MCF 10A (cell line): ENCODE measurements around the gene TMEM231. TPM values are rescaled to one million over a fixed set of nuclear protein-coding genes. Genes with fewer than 3 reads are reported as not detected.

ENCODE experiments used
- BruUV-seq: library from RNA; stranded (reverse); fragments of 400-500 nt; replicated peaks from 2 replicates; lab custom pipeline; 2021; lab: Mats Ljungman, UMichigan
- CTCF ChIA-PET: fragments of 300-600 bp; sonication (Branson Sonifier 250); formaldehyde crosslinking; extraction: SDS; loops from one replicate; lab custom pipeline; 2021; ENCODE audit warnings: antibody characterized with exemption, inconsistent platforms; lab: Yijun Ruan, JAX
- POLR2A ChIA-PET: fragments of 300-600, 350-650 bp; sonication (Branson Sonifier 250); formaldehyde crosslinking; extraction: SDS; loops from one replicate; lab custom pipeline; 2020; ENCODE audit warnings: antibody characterized with exemption, inconsistent platforms; lab: Yijun Ruan, JAX
- DNase-seq: peaks from one replicate; pipeline ENCODE4 v3.0.0-alpha.2; 2018; ENCODE audit not compliant: unreplicated experiment
- H3K27ac Mint-ChIP-seq: one replicate; pipeline ENCODE4 v1.8.0; 2022; ENCODE audit warnings: mild to moderate bottlenecking, low read depth, mixed read lengths; ENCODE audit not compliant: unreplicated experiment
- H3K27me3 Mint-ChIP-seq: one replicate; pipeline ENCODE4 v1.8.0; 2022; ENCODE audit warnings: mixed read lengths; ENCODE audit not compliant: insufficient read depth, unreplicated experiment
- H3K36me3 Mint-ChIP-seq: one replicate; pipeline ENCODE4 v1.8.0; 2022; ENCODE audit warnings: mild to moderate bottlenecking, moderate library complexity, mixed read lengths; ENCODE audit not compliant: insufficient read depth, unreplicated experiment
- H3K4me1 Mint-ChIP-seq: one replicate; pipeline ENCODE4 v1.8.0; 2022; ENCODE audit warnings: mixed read lengths; ENCODE audit not compliant: insufficient read depth, unreplicated experiment
- H3K4me3 Mint-ChIP-seq: one replicate; pipeline ENCODE4 v1.8.0; 2022; ENCODE audit warnings: mild to moderate bottlenecking, moderate library complexity, mixed read lengths; ENCODE audit not compliant: unreplicated experiment
- H3K9me3 Mint-ChIP-seq: one replicate; pipeline ENCODE4 v1.8.0; 2022; ENCODE audit warnings: mixed read lengths; ENCODE audit not compliant: unreplicated experiment
- CTCF ChIP-seq: fragments of 200-600 bp; IDR thresholded peaks from one replicate; pipeline ENCODE4 v1.8.0; 2022; ENCODE audit warnings: antibody characterized with exemption, mild to moderate bottlenecking; ENCODE audit not compliant: unreplicated experiment
- intact Hi-C: fragments of 100-400 bp; cut with micrococcal nuclease; formaldehyde crosslinking; loops from 2 replicates; pipeline ENCODE4 v1.14.1; 2022
- total RNA-seq: library from RNA; stranded (reverse); gene quantifications from 2 replicates; pipeline ENCODE4 v1.2.3, GENCODE V29; 2022

TMEM231 gene
- total RNA-seq, 1 experiment from 2014 or later, result 21.1 TPM

- BruUV-seq, result no TSS peak
- TF ChIP-seq CTCF, result no peak
- ChIA-PET CTCF (interaction anchor here (1.6 kb wide), 1 partner anchor 42 kb away, joined by 11 read pairs; no protein-coding TSS in a partner anchor), POLR2A (interaction anchor here (0.9 kb wide), 1 partner anchor 12 kb away, joined by 3 read pairs; no protein-coding TSS in a partner anchor)
- Mint-ChIP-seq H3K36me3 (no peaks in the 10 kb centered on the region), H3K4me3 (no peak overlapping the region), H3K4me1 (no peaks in the 10 kb centered on the region), H3K27ac (no peak overlapping the region), H3K9me3 (no peaks in the 10 kb centered on the region), H3K27me3 (no peaks in the 10 kb centered on the region)
- intact Hi-C loops, result no loop called here
- no peak for DNase-seq
These were observed 41.8 kb downstream of the TMEM231 start for GRCh38 chr16:75514296-75514695.

- Mint-ChIP-seq H3K27ac (peak overlapping the region; percentile 95), H3K9me3 (no peaks in the 10 kb centered on the region), H3K27me3 (no peaks in the 10 kb centered on the region), H3K4me3 (peak overlapping the region; percentile 42), H3K4me1 (peaks cover 33% of the 10 kb centered on the region), H3K36me3 (no peaks in the 10 kb centered on the region)
- POLR2A ChIA-PET, result interaction anchor here (0.7 to 2.1 kb wide), 8 partner anchors 9 to 300 kb away, joined by 3 to 9 read pairs (median 3); partner anchors contain the start of genes CFDP1, CHST6 and GABARAPL2
- CTCF ChIA-PET, result interaction anchor here (0.6 to 2.9 kb wide), 4 partner anchors 10 to 1197 kb away, joined by 5 to 22 read pairs (median 8); no protein-coding TSS in a partner anchor
- DNase-seq, result peak; percentile 98
- TF ChIP-seq CTCF, result no peak
- no TSS peak for BruUV-seq
- intact Hi-C loops, result loop anchor here (1.0 kb wide), 1 partner anchor 49 kb away; no protein-coding TSS in a partner anchor
These were observed 49.5 kb downstream of the TMEM231 start for GRCh38 chr16:75506574-75506973.

- CTCF ChIA-PET, result interaction anchor here (0.6 to 1.9 kb wide), 7 partner anchors 11 to 1196 kb away, joined by 3 to 9 read pairs (median 5); partner anchors contain the start of gene TMEM170A
- no peaks in the 10 kb centered on the region for H3K9me3 Mint-ChIP-seq
- H3K27ac Mint-ChIP-seq, result peak overlapping the region; percentile 95
- intact Hi-C loops, result loop anchor here (1.0 kb wide), 1 partner anchor 49 kb away; no protein-coding TSS in a partner anchor
- no peak for TF ChIP-seq CTCF
- H3K27me3 Mint-ChIP-seq, result no peaks in the 10 kb centered on the region
- POLR2A ChIA-PET, result interaction anchor here (0.7 to 2.1 kb wide), 8 partner anchors 8 to 300 kb away, joined by 3 to 9 read pairs (median 4); partner anchors contain the start of genes ADAT1, CFDP1, CHST6 and GABARAPL2
- H3K4me1 Mint-ChIP-seq, result peaks cover 34% of the 10 kb centered on the region
- BruUV-seq, result TSS peak; percentile 84
- peak overlapping the region; percentile 42 for H3K4me3 Mint-ChIP-seq
- DNase-seq, result no peak
- no peaks in the 10 kb centered on the region for H3K36me3 Mint-ChIP-seq
These were observed 49.9 kb downstream of the TMEM231 start for GRCh38 chr16:75506107-75506506.

- no peak for TF ChIP-seq CTCF
- no peaks in the 10 kb centered on the region for H3K36me3 Mint-ChIP-seq
- no peaks in the 10 kb centered on the region for H3K27me3 Mint-ChIP-seq
- intact Hi-C loops, result no loop called here
- no peak overlapping the region for H3K4me3 Mint-ChIP-seq
- CTCF ChIA-PET, result interaction anchor here (0.5 to 2.4 kb wide), 4 partner anchors 13 to 76 kb away, joined by 3 to 14 read pairs (median 4); no protein-coding TSS in a partner anchor
- H3K4me1 Mint-ChIP-seq, result peaks cover 34% of the 10 kb centered on the region
- no TSS peak for BruUV-seq
- H3K27ac Mint-ChIP-seq, result no peak overlapping the region
- no peaks in the 10 kb centered on the region for H3K9me3 Mint-ChIP-seq
- POLR2A ChIA-PET, result interaction anchor here (0.7 to 2.1 kb wide), 3 partner anchors 13 to 1527 kb away, joined by 3 to 11 read pairs (median 3); no protein-coding TSS in a partner anchor
- DNase-seq, result no peak
These were observed 52.3 kb downstream of the TMEM231 start for GRCh38 chr16:75503801-75504200.
